Measurements from ENCODE around the gene SMIM1. TPM values are rescaled to one million over a fixed set of nuclear protein-coding genes. Genes with fewer than 3 reads are reported as not detected.

Gene SMIM1
- total and polyA plus RNA-seq, 2 donors (not counting 1 experiment from before 2014, with no cell fraction given) = 2.0 TPM; not detected in 1

- Histone ChIP-seq H2AFZ (ENCODE audit: low read length) (no peak overlapping the region), H3K79me2 (ENCODE audit: control insufficient read depth, insufficient read depth, low read length) (no peaks in the 10 kb centered on the region), H3K27ac (ENCODE audit: insufficient read depth, low read length) (no peak overlapping the region), H4K20me1 (ENCODE audit: control insufficient read depth, extremely low read depth, insufficient read depth, low read length) (no peaks in the 10 kb centered on the region), H3K4me3 (replicated peaks in 1 of 4; ENCODE audit: control extremely low read depth in 1 of 4, insufficient read depth in 1 of 4, low read depth in 3 of 4, low read length in 4 of 4) (no peak overlapping the region), H3K27me3 (ENCODE audit: control insufficient read depth, insufficient read depth, low read length) (no peaks in the 10 kb centered on the region), H3K4me2 (ENCODE audit: extremely low read depth, insufficient read depth, low read length) (no peak overlapping the region), H3K9me3 (ENCODE audit: control insufficient read depth, insufficient read depth, low read depth, low read length) (no peaks in the 10 kb centered on the region), H3K9ac (ENCODE audit: insufficient read depth, low read length) (no peak overlapping the region), H3K4me1 (ENCODE audit: control insufficient read depth, extremely low read depth, insufficient read depth, low read length) (no peaks in the 10 kb centered on the region), H3K36me3 (ENCODE audit: control insufficient read depth, insufficient read depth, low read length) (peaks cover 11% of the 10 kb centered on the region)
- DNase-seq (ENCODE audit: low read depth in 2 of 2) = no peak
- TF ChIP-seq EZH2 (IDR thresholded peaks at IDR 0.05; ENCODE audit: low read length, missing control alignments) (no peak), CTCF (conservative IDR thresholded peaks at IDR 0.05 in 1 of 2, IDR thresholded peaks at IDR 0.05 in 1 of 2; ENCODE audit: low read depth in 1 of 2, low read length in 2 of 2) (no peak)
Observed at GRCh38 chr1:3741566-3742438, 30.7 kb upstream of the SMIM1 start.

- no peaks in the 10 kb centered on the region for H4K20me1 ChIP-seq (ENCODE audit: control insufficient read depth, extremely low read depth, insufficient read depth, low read length)
- H3K9me3 ChIP-seq (ENCODE audit: control insufficient read depth, insufficient read depth, low read depth, low read length) = no peaks in the 10 kb centered on the region
- H3K79me2 ChIP-seq (ENCODE audit: control insufficient read depth, insufficient read depth, low read length) = no peaks in the 10 kb centered on the region
- H3K9ac ChIP-seq (ENCODE audit: insufficient read depth, low read length) = no peak overlapping the region
- H3K36me3 ChIP-seq (ENCODE audit: control insufficient read depth, insufficient read depth, low read length) = peaks cover 11% of the 10 kb centered on the region
- no peak for DNase-seq (ENCODE audit: low read depth in 2 of 2)
- no peak overlapping the region for H3K4me3 ChIP-seq (replicated peaks in 1 of 4; ENCODE audit: control extremely low read depth in 1 of 4, insufficient read depth in 1 of 4, low read depth in 3 of 4, low read length in 4 of 4)
- H2AFZ ChIP-seq (ENCODE audit: low read length) = no peak overlapping the region
- no peak overlapping the region for H3K27ac ChIP-seq (ENCODE audit: insufficient read depth, low read length)
- no peaks in the 10 kb centered on the region for H3K27me3 ChIP-seq (ENCODE audit: control insufficient read depth, insufficient read depth, low read length)
- no peak overlapping the region for H3K4me2 ChIP-seq (ENCODE audit: extremely low read depth, insufficient read depth, low read length)
- TF ChIP-seq EZH2 (IDR thresholded peaks at IDR 0.05; ENCODE audit: low read length, missing control alignments) (no peak), CTCF (conservative IDR thresholded peaks at IDR 0.05 in 1 of 2, IDR thresholded peaks at IDR 0.05 in 1 of 2; ENCODE audit: low read depth in 1 of 2, low read length in 2 of 2) (no peak)
- H3K4me1 ChIP-seq (ENCODE audit: control insufficient read depth, extremely low read depth, insufficient read depth, low read length) = no peaks in the 10 kb centered on the region
Observed at GRCh38 chr1:3742439-3743298, 29.9 kb upstream of the SMIM1 start.

- H3K4me3 ChIP-seq (replicated peaks in 1 of 4; ENCODE audit: control extremely low read depth in 1 of 4, insufficient read depth in 1 of 4, low read depth in 3 of 4, low read length in 4 of 4) = no peak overlapping the region
- no peaks in the 10 kb centered on the region for H4K20me1 ChIP-seq (ENCODE audit: control insufficient read depth, extremely low read depth, insufficient read depth, low read length)
- no peak for TF ChIP-seq EZH2 (IDR thresholded peaks at IDR 0.05; ENCODE audit: low read length, missing control alignments)
- no peak for TF ChIP-seq CTCF (conservative IDR thresholded peaks at IDR 0.05 in 1 of 2, IDR thresholded peaks at IDR 0.05 in 1 of 2; ENCODE audit: low read depth in 1 of 2, low read length in 2 of 2)
- no peak overlapping the region for H3K4me2 ChIP-seq (ENCODE audit: extremely low read depth, insufficient read depth, low read length)
- H3K27ac ChIP-seq (ENCODE audit: insufficient read depth, low read length) = no peak overlapping the region
- H3K9ac ChIP-seq (ENCODE audit: insufficient read depth, low read length) = no peak overlapping the region
- H3K79me2 ChIP-seq (ENCODE audit: control insufficient read depth, insufficient read depth, low read length) = no peaks in the 10 kb centered on the region
- H2AFZ ChIP-seq (ENCODE audit: low read length) = no peak overlapping the region
- DNase-seq (ENCODE audit: low read depth in 2 of 2) = no peak
- H3K36me3 ChIP-seq (ENCODE audit: control insufficient read depth, insufficient read depth, low read length) = peaks cover 7% of the 10 kb centered on the region
- no peaks in the 10 kb centered on the region for H3K27me3 ChIP-seq (ENCODE audit: control insufficient read depth, insufficient read depth, low read length)
- H3K4me1 ChIP-seq (ENCODE audit: control insufficient read depth, extremely low read depth, insufficient read depth, low read length) = peaks cover 4% of the 10 kb centered on the region
- no peaks in the 10 kb centered on the region for H3K9me3 ChIP-seq (ENCODE audit: control insufficient read depth, insufficient read depth, low read depth, low read length)
Observed at GRCh38 chr1:3743421-3743820, 29.1 kb upstream of the SMIM1 start.

Measured in fibroblast of lung (primary cell).